A673 (cell line): ENCODE measurements around the gene CAMK2A.

ENCODE experiments used
- CTCF ChIP-seq: fragments of 300-800, 200-600 bp; sonication (generic); conservative IDR thresholded peaks from 2 replicates; pipeline ENCODE4 v1.5.1; 2017; ENCODE audit warnings: low read depth, mild to moderate bottlenecking, antibody characterized with exemption, low read length, moderate library complexity, mixed read lengths
- EZH2 ChIP-seq: fragments of 200-600 bp; sonication (generic); IDR thresholded peaks from 2 replicates; pipeline ENCODE4 v1.6.1; 2017; ENCODE audit warnings: borderline replicate concordance, low read depth, mild to moderate bottlenecking, mixed read lengths, antibody characterized with exemption, low read length; ENCODE audit not compliant: poor library complexity, severe bottlenecking

GRCh38 chr5:150208187-150209098 is 81.1 kb downstream of the CAMK2A start:
- TF ChIP-seq CTCF, result no peak
- TF ChIP-seq EZH2, result no peak
